Measurements from ENCODE around the gene TMC3. TPM values are rescaled to one million over a fixed set of nuclear protein-coding genes. Genes with fewer than 3 reads are reported as not detected.

The TMC3 gene
- total and polyA plus RNA-seq, 9 of the 15 experiments (the other 6 are each of a cell fraction or from before 2014, with no cell fraction given) = 0.01 to 0.14 TPM; not detected in 7

- ChIA-PET POLR2A (no interaction called here), CTCF (ENCODE audit: low intra/inter-chr PET ratio) (no interaction called here)
- intact Hi-C loops (cut with micrococcal nuclease) = no loop called here
Observed at GRCh38 chr15:81384891-81385720, 11.1 kb upstream of the TMC3 start.

More at GRCh38 chr15:81384891-81385720, 11.1 kb upstream of the TMC3 start:
- ATAC-seq (no peak), FAIRE-seq (no peak), DNase-seq (ENCODE audit: extremely low read depth in 1 of 4, low spot score in 3 of 4) (no peak)
- in situ Hi-C loops (cut with MboI) = no loop called here
- no peaks in the 10 kb centered on the region for H3K4me1 ChIP-seq (replicated peaks in 1 of 2; ENCODE audit: control insufficient read depth in 2 of 2, insufficient read depth in 2 of 2, low read length in 2 of 2)
- no peaks in the 10 kb centered on the region for H3K79me2 ChIP-seq (ENCODE audit: control insufficient read depth, insufficient read depth, low read length)
- H3K9me3 ChIP-seq (replicated peaks; ENCODE audit: control insufficient read depth, insufficient read depth, low read depth, low read length) = no peaks in the 10 kb centered on the region
- no peak overlapping the region for H3K9ac ChIP-seq (ENCODE audit: insufficient read depth in 1 of 2, low read depth in 2 of 2, low read length in 2 of 2)
- H3K4me2 ChIP-seq (ENCODE audit: insufficient read depth, low read length) = no peak overlapping the region
- TF ChIP-seq DNMT1 (IDR thresholded peaks at IDR 0.05) (no peak), RBM17 (IDR thresholded peaks at IDR 0.05; ENCODE audit: borderline replicate concordance, low read depth, low read length) (no peak), ZNF12 (CRISPR knock-in tag; IDR thresholded peaks at IDR 0.05) (no peak), KDM1A (IDR thresholded peaks at IDR 0.05) (no peak), EZH2 (IDR thresholded peaks at IDR 0.05; ENCODE audit: borderline replicate concordance, low read depth, low read length) (no peak), ARID2 (IDR thresholded peaks at IDR 0.05) (no peak), ZNF586 (CRISPR knock-in tag; conservative IDR thresholded peaks at IDR 0.05) (no peak), ETV6 (IDR thresholded peaks at IDR 0.05; ENCODE audit: borderline replicate concordance in 1 of 2, low read depth in 2 of 2, low read length in 1 of 2) (no peak), ETV6 (CRISPR knock-in tag; IDR thresholded peaks at IDR 0.05; ENCODE audit: borderline replicate concordance) (no peak), CHAMP1 (IDR thresholded peaks at IDR 0.05) (no peak)
- TF ChIP-seq, protein P1, sequence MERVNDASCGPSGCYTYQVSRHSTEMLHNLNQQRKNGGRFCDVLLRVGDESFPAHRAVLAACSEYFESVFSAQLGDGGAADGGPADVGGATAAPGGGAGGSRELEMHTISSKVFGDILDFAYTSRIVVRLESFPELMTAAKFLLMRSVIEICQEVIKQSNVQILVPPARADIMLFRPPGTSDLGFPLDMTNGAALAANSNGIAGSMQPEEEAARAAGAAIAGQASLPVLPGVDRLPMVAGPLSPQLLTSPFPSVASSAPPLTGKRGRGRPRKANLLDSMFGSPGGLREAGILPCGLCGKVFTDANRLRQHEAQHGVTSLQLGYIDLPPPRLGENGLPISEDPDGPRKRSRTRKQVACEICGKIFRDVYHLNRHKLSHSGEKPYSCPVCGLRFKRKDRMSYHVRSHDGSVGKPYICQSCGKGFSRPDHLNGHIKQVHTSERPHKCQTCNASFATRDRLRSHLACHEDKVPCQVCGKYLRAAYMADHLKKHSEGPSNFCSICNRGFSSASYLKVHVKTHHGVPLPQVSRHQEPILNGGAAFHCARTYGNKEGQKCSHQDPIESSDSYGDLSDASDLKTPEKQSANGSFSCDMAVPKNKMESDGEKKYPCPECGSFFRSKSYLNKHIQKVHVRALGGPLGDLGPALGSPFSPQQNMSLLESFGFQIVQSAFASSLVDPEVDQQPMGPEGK (CRISPR knock-in tag; IDR thresholded peaks at IDR 0.05; ENCODE audit: borderline replicate concordance) = no peak
- H3K4me3 ChIP-seq = no peak overlapping the region
- H2AFZ ChIP-seq (ENCODE audit: low read depth, low read length) = no peak overlapping the region
- no peaks in the 10 kb centered on the region for H3K36me3 ChIP-seq (ENCODE audit: control insufficient read depth, insufficient read depth, low read length)
- H3K9me1 ChIP-seq (ENCODE audit: control insufficient read depth, insufficient read depth, low read length) = no peaks in the 10 kb centered on the region
- H3K27me3 ChIP-seq (ENCODE audit: control insufficient read depth in 2 of 2, insufficient read depth in 2 of 2, low read length in 2 of 2) = peaks cover 7 to 12% of the 10 kb centered on the region in 2 experiments; a peak in 2 of 5 replicates
- 0% methylated on average over 6 of the region's 6 CpGs for WGBS (ENCODE audit: insufficient coverage, low coverage, missing lambda C conversion rate)
- BruUV-seq (replicated peaks) = no TSS peak
- no peaks in the 10 kb centered on the region; the same call in 1 of the 2 replicates for H4K20me1 ChIP-seq (replicated peaks; ENCODE audit: control insufficient read depth, insufficient read depth, low read length)
- no peak overlapping the region for H3K27ac ChIP-seq (ENCODE audit: extremely low read depth, low read depth, low read length)
